ENCODE data around the gene CNOT4.
"Not testable (repeated sequence)": the region's sequence is repeated elsewhere in the genome, so short reads cannot be mapped to it uniquely, and the experiment has no call there.

Gene CNOT4

GRCh38 chr7:135512135-135512887 lies 2.4 kb upstream of the CNOT4 start:
- no peak for DNase-seq

- no peak for DNase-seq
These were observed 786 bp upstream of the CNOT4 start for GRCh38 chr7:135510592-135511183.

GRCh38 chr7:135509589-135509838 lies 388 bp downstream of the CNOT4 start:
- DNase-seq, result no peak

GRCh38 chr7:135508883-135509588 lies 866 bp downstream of the CNOT4 start:
- DNase-seq, result no peak

GRCh38 chr7:135501402-135501801 lies 8.5 kb downstream of the CNOT4 start:
- DNase-seq, result no peak

- DNase-seq, result no peak
These were observed 10.1 kb downstream of the CNOT4 start for GRCh38 chr7:135499818-135500217.

GRCh38 chr7:135497161-135497560 lies 12.7 kb downstream of the CNOT4 start:
- not testable (repeated sequence) for DNase-seq

- DNase-seq, result no peak
These were observed 16.5 kb downstream of the CNOT4 start for GRCh38 chr7:135493362-135493761.

GRCh38 chr7:135492151-135492550 lies 17.8 kb downstream of the CNOT4 start:
- no peak for DNase-seq

- DNase-seq, result no peak
These were observed 19.1 kb downstream of the CNOT4 start for GRCh38 chr7:135490783-135491182.

GRCh38 chr7:135489791-135490190 lies 20.1 kb downstream of the CNOT4 start:
- DNase-seq, result no peak

- no peak for DNase-seq
These were observed 23.5 kb downstream of the CNOT4 start for GRCh38 chr7:135486261-135486920.

- DNase-seq, result no peak
These were observed 28.3 kb downstream of the CNOT4 start for GRCh38 chr7:135481598-135481979.

- no peak for DNase-seq
These were observed 28.8 kb downstream of the CNOT4 start for GRCh38 chr7:135480966-135481597.

- no peak for DNase-seq
These were observed 34.4 kb downstream of the CNOT4 start for GRCh38 chr7:135475521-135475920.

GRCh38 chr7:135469705-135470104 lies 40.2 kb downstream of the CNOT4 start:
- DNase-seq, result not testable (repeated sequence)

GRCh38 chr7:135467207-135467711 lies 42.6 kb downstream of the CNOT4 start:
- no peak for DNase-seq

GRCh38 chr7:135466442-135467206 lies 43.3 kb downstream of the CNOT4 start:
- DNase-seq, result no peak

GRCh38 chr7:135463908-135464307 lies 46.0 kb downstream of the CNOT4 start:
- DNase-seq, result no peak

GRCh38 chr7:135459951-135460567 lies 49.8 kb downstream of the CNOT4 start:
- DNase-seq, result no peak

GRCh38 chr7:135459076-135459475 lies 50.8 kb downstream of the CNOT4 start:
- no peak for DNase-seq

GRCh38 chr7:135454060-135454459 lies 55.8 kb downstream of the CNOT4 start:
- DNase-seq, result no peak
